ENCODE measurements around the gene RHOBTB1. TPM values are rescaled to one million over a fixed set of nuclear protein-coding genes. Genes with fewer than 3 reads are reported as not detected.

The RHOBTB1 gene
- total RNA-seq, 1 donor from 2014 or later: 17.2 TPM

- Mint-ChIP-seq H3K4me3 (ENCODE audit: unreplicated experiment) (no peak overlapping the region), H3K27ac (ENCODE audit: unreplicated experiment) (peak overlapping the region; percentile 63), H3K4me1 (ENCODE audit: unreplicated experiment) (peaks cover 21% of the 10 kb centered on the region), H3K9me3 (ENCODE audit: unreplicated experiment) (no peaks in the 10 kb centered on the region), H3K27me3 (ENCODE audit: unreplicated experiment) (no peaks in the 10 kb centered on the region), H3K36me3 (ENCODE audit: unreplicated experiment) (no peaks in the 10 kb centered on the region)
- DNase-seq (ENCODE audit: extremely low spot score, unreplicated experiment): no peak
- TF ChIP-seq, protein P1, sequence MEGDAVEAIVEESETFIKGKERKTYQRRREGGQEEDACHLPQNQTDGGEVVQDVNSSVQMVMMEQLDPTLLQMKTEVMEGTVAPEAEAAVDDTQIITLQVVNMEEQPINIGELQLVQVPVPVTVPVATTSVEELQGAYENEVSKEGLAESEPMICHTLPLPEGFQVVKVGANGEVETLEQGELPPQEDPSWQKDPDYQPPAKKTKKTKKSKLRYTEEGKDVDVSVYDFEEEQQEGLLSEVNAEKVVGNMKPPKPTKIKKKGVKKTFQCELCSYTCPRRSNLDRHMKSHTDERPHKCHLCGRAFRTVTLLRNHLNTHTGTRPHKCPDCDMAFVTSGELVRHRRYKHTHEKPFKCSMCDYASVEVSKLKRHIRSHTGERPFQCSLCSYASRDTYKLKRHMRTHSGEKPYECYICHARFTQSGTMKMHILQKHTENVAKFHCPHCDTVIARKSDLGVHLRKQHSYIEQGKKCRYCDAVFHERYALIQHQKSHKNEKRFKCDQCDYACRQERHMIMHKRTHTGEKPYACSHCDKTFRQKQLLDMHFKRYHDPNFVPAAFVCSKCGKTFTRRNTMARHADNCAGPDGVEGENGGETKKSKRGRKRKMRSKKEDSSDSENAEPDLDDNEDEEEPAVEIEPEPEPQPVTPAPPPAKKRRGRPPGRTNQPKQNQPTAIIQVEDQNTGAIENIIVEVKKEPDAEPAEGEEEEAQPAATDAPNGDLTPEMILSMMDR (IDR thresholded peaks at IDR 0.05): no peak
Observed at GRCh38 chr10:60827791-60828488, 116.0 kb downstream of the RHOBTB1 start.

GRCh38 chr10:60825520-60825919 is 118.5 kb downstream of the RHOBTB1 start:
- Mint-ChIP-seq H3K27me3 (ENCODE audit: unreplicated experiment) (no peaks in the 10 kb centered on the region), H3K4me1 (ENCODE audit: unreplicated experiment) (peaks cover 31% of the 10 kb centered on the region), H3K9me3 (ENCODE audit: unreplicated experiment) (no peaks in the 10 kb centered on the region), H3K27ac (ENCODE audit: unreplicated experiment) (no peak overlapping the region), H3K4me3 (ENCODE audit: unreplicated experiment) (no peak overlapping the region), H3K36me3 (ENCODE audit: unreplicated experiment) (no peaks in the 10 kb centered on the region)
- DNase-seq (ENCODE audit: extremely low spot score, unreplicated experiment): no peak
- TF ChIP-seq, protein P1 (IDR thresholded peaks at IDR 0.05): no peak

GRCh38 chr10:60823324-60823723 is 120.7 kb downstream of the RHOBTB1 start:
- no peaks in the 10 kb centered on the region for H3K27me3 Mint-ChIP-seq (ENCODE audit: unreplicated experiment)
- H3K36me3 Mint-ChIP-seq (ENCODE audit: unreplicated experiment): no peaks in the 10 kb centered on the region
- H3K9me3 Mint-ChIP-seq (ENCODE audit: unreplicated experiment): no peaks in the 10 kb centered on the region
- H3K4me3 Mint-ChIP-seq (ENCODE audit: unreplicated experiment): no peak overlapping the region
- TF ChIP-seq, protein P1 (IDR thresholded peaks at IDR 0.05): no peak
- peaks cover 28% of the 10 kb centered on the region for H3K4me1 Mint-ChIP-seq (ENCODE audit: unreplicated experiment)
- H3K27ac Mint-ChIP-seq (ENCODE audit: unreplicated experiment): no peak overlapping the region
- DNase-seq (ENCODE audit: extremely low spot score, unreplicated experiment): no peak

GRCh38 chr10:60822809-60823208 is 121.2 kb downstream of the RHOBTB1 start:
- TF ChIP-seq, protein P1 (IDR thresholded peaks at IDR 0.05): no peak
- peaks cover 25% of the 10 kb centered on the region for H3K4me1 Mint-ChIP-seq (ENCODE audit: unreplicated experiment)
- H3K27me3 Mint-ChIP-seq (ENCODE audit: unreplicated experiment): no peaks in the 10 kb centered on the region
- no peak overlapping the region for H3K27ac Mint-ChIP-seq (ENCODE audit: unreplicated experiment)
- no peak for DNase-seq (ENCODE audit: extremely low spot score, unreplicated experiment)
- H3K4me3 Mint-ChIP-seq (ENCODE audit: unreplicated experiment): no peak overlapping the region
- no peaks in the 10 kb centered on the region for H3K36me3 Mint-ChIP-seq (ENCODE audit: unreplicated experiment)
- H3K9me3 Mint-ChIP-seq (ENCODE audit: unreplicated experiment): no peaks in the 10 kb centered on the region

DNA sequence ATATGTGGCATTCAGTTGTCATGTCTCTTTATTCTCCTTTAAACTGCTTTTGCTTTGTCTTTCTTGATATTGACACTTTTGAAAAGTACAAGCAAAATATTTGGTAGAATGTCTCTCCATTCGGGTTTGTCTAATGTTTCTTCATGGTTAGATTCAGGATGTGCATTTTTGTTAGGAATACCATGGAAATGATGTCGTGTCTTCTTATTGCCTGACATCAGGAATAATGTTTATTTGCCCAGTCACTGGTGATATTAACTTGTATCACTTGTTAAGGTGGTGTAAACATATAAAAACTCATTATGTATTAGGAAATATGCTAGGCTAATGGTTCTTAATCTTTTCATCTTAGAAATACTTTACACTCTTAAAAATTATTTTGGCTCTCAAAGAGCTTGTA is 122.3 kb downstream of the RHOBTB1 start:
- DNase-seq (ENCODE audit: extremely low spot score, unreplicated experiment): no peak
- H3K9me3 Mint-ChIP-seq (ENCODE audit: unreplicated experiment): no peaks in the 10 kb centered on the region
- no peak overlapping the region for H3K4me3 Mint-ChIP-seq (ENCODE audit: unreplicated experiment)
- peaks cover 32% of the 10 kb centered on the region for H3K4me1 Mint-ChIP-seq (ENCODE audit: unreplicated experiment)
- H3K36me3 Mint-ChIP-seq (ENCODE audit: unreplicated experiment): no peaks in the 10 kb centered on the region
- H3K27me3 Mint-ChIP-seq (ENCODE audit: unreplicated experiment): no peaks in the 10 kb centered on the region
- TF ChIP-seq, protein P1 (IDR thresholded peaks at IDR 0.05): no peak
- H3K27ac Mint-ChIP-seq (ENCODE audit: unreplicated experiment): no peak overlapping the region
